GM12878 (cell line): ENCODE measurements around the gene SNX17. TPM values are rescaled to one million over a fixed set of nuclear protein-coding genes. Genes with fewer than 3 reads are reported as not detected.

Experiments used
- ATAC-seq: fragments of 200-7000 bp; cut with Tn5 transposase; 3 replicates; pipeline ENCODE4 v1.9.1; 2020; ENCODE audit warnings: mild to moderate bottlenecking, moderate library complexity
- BruUV-seq: library from RNA; stranded (reverse); fragments of 400-500 nt; replicated peaks from 2 replicates; lab custom pipeline; 2021; lab: Mats Ljungman, UMichigan
- CTCF ChIA-PET: fragments of 300-600 bp; sonication (Branson Sonifier 250); formaldehyde crosslinking; extraction: SDS; loops from one replicate; lab custom pipeline; 2021; ENCODE audit warnings: inconsistent platforms; lab: Yijun Ruan, JAX
- POLR2A ChIA-PET: fragments of 350-600 bp; formaldehyde crosslinking; extraction: SDS; loops from one replicate; lab custom pipeline; 2021; ENCODE audit warnings: inconsistent platforms; lab: Charles Lee
- RAD21 ChIA-PET: fragments of 300-600 bp; sonication (Branson Sonifier 250); formaldehyde crosslinking; loops from one replicate; lab custom pipeline; 2023; ENCODE audit warnings: antibody characterized with exemption; ENCODE audit not compliant: unreplicated experiment; lab: Charles Lee
- SMC1A ChIA-PET: fragments of 300-600 bp; sonication (Branson Sonifier 250); formaldehyde crosslinking; loops from one replicate; lab custom pipeline; 2023; ENCODE audit not compliant: unreplicated experiment, uncharacterized antibody; lab: Charles Lee
- DNase-seq: peaks from one replicate; pipeline ENCODE4 v3.0.0-alpha.2; 2011; ENCODE audit warnings: low read depth, low spot score
- FAIRE-seq: peaks from 3 replicates; lab custom pipeline; 2011; peaks lifted over from hg19 to GRCh38; lab: Jason Lieb, UNC
- H2AFZ ChIP-seq: 2 replicates; pipeline ENCODE4 v1.6.0; 2011; ENCODE audit warnings: low read depth, low read length, control low read depth; ENCODE audit not compliant: control insufficient read depth
- H3K27ac ChIP-seq: 2 replicates; pipeline ENCODE4 v1.5.1; 2011; ENCODE audit warnings: control low read depth; ENCODE audit not compliant: control insufficient read depth, insufficient read depth
- H3K27me3 ChIP-seq, 2 experiments: replicated peaks in 1 of 2; 2 replicates each; pipeline versions ENCODE4 v1.6.0 to v1.6.1; 2011; ENCODE audit warnings: low read length in 1 of 2; ENCODE audit not compliant: control insufficient read depth in 2 of 2, insufficient read depth in 2 of 2
- H3K36me3 ChIP-seq, 2 experiments: 2 replicates each; pipeline ENCODE4 v1.5.1; 2011; ENCODE audit warnings: low read length in 1 of 2; ENCODE audit not compliant: control insufficient read depth in 2 of 2, insufficient read depth in 2 of 2
- H3K4me1 ChIP-seq: 2 replicates; pipeline ENCODE4 v1.6.1; 2011; ENCODE audit warnings: mild to moderate bottlenecking, low read length, moderate library complexity, mixed read lengths; ENCODE audit not compliant: control insufficient read depth, insufficient read depth
- H3K4me2 ChIP-seq: 2 replicates; pipeline ENCODE4 v1.6.0; 2011; ENCODE audit warnings: control low read depth; ENCODE audit not compliant: control insufficient read depth, insufficient read depth
- H3K4me3 ChIP-seq: fragments of 200-600 bp; sonication (generic); 2 replicates; pipeline ENCODE4 v1.5.1; 2016
- H3K79me2 ChIP-seq: 2 replicates; pipeline ENCODE4 v1.6.0; 2011; ENCODE audit warnings: low read length; ENCODE audit not compliant: control insufficient read depth, insufficient read depth
- H3K9ac ChIP-seq: 2 replicates; pipeline ENCODE4 v1.8.0; 2011; ENCODE audit warnings: low read length, control low read depth, mixed read lengths; ENCODE audit not compliant: control insufficient read depth, insufficient read depth
- H3K9me3 ChIP-seq: replicated peaks from 3 replicates; pipeline ENCODE4 v1.5.1; 2011; ENCODE audit warnings: mild to moderate bottlenecking, low read length; ENCODE audit not compliant: control insufficient read depth, insufficient read depth
- H4K20me1 ChIP-seq: 2 replicates; pipeline ENCODE4 v1.6.0; 2011; ENCODE audit not compliant: control insufficient read depth, insufficient read depth
- BRCA1 ChIP-seq: IDR thresholded peaks from 2 replicates; pipeline ENCODE4 v1.6.1; 2011; ENCODE audit warnings: low read depth, low read length, improper control_type of control experiment
- CEBPZ ChIP-seq: fragments of 150-350 bp; IDR thresholded peaks from 2 replicates; pipeline ENCODE4 v1.6.1; 2016; ENCODE audit warnings: low read depth, low read length
- EZH2 ChIP-seq: IDR thresholded peaks from 2 replicates; pipeline ENCODE4 v1.6.1; 2012; ENCODE audit warnings: low read depth, mild to moderate bottlenecking, control low read depth, inconsistent platforms, low read length, borderline replicate concordance; ENCODE audit not compliant: control insufficient read depth
- KAT2A ChIP-seq: conservative IDR thresholded peaks from 2 replicates; pipeline ENCODE4 v1.6.1; 2011; ENCODE audit warnings: low read depth, low read length; ENCODE audit not compliant: control insufficient read depth
- NBN ChIP-seq: fragments of 450-650 bp; IDR thresholded peaks from 2 replicates; pipeline ENCODE4 v1.6.1; 2016
- SIX5 ChIP-seq: IDR thresholded peaks from 2 replicates; pipeline ENCODE4 v1.6.1; 2011; ENCODE audit warnings: mild to moderate bottlenecking, low read depth, low read length, moderate library complexity; ENCODE audit not compliant: severe bottlenecking
- SREBF1 ChIP-seq: IDR thresholded peaks from 2 replicates; pipeline ENCODE4 v1.6.1; 2012; ENCODE audit warnings: mild to moderate bottlenecking, low read length
- TBL1XR1 ChIP-seq: IDR thresholded peaks from 2 replicates; pipeline ENCODE4 v1.6.1; 2012; ENCODE audit warnings: low read depth, low read length, improper control_type of control experiment
- YBX1 ChIP-seq: fragments of 450-650 bp; IDR thresholded peaks from 2 replicates; pipeline ENCODE4 v1.6.1; 2016; ENCODE audit warnings: antibody characterized with exemption
- ZBTB40 ChIP-seq: fragments of 450-650 bp; IDR thresholded peaks from 2 replicates; pipeline ENCODE4 v1.6.1; 2016; ENCODE audit warnings: mild to moderate bottlenecking, moderate library complexity, borderline replicate concordance
- in situ Hi-C: fragments of 300-500 bp; cut with MboI; formaldehyde crosslinking; loops from 9 replicates; pipeline ENCODE4 v1.14.3; 2018; ENCODE audit warnings: mixed read lengths
- intact Hi-C: fragments of 100-400 bp; cut with micrococcal nuclease; formaldehyde crosslinking; loops from one replicate; pipeline ENCODE4 v1.14.2; 2022; ENCODE audit not compliant: unreplicated experiment
- polyA plus RNA-seq, 11 experiments: library from polyadenylated mRNA; depleted of rRNA in 4 of 11; unstranded in 6 of 11; stranded (reverse) in 5 of 11; fragments of >200 nt; fragmentation: Nextera tagmentation in 4 of 11; fragmentation: Illumina TruSeq in 1 of 11; extraction: Ambion mirVana in 4 of 11; extraction: Trizol in 1 of 11; gene quantifications; 1 replicate in 1 of 11; 2 replicates in 10 of 11; pipeline versions ENCODE4 v1.2.1 to v1.2.3, GENCODE V29; 2011 to 2016; ENCODE audit warnings: inconsistent platforms in 2 of 11, missing spikeins in 2 of 11, low read depth in 1 of 11
- total RNA-seq, 4 experiments: library from RNA; depleted of rRNA in 3 of 4; stranded (reverse); fragments of >200 nt in 3 of 4; fragmentation: Illumina TruSeq in 1 of 4; extraction: Trizol in 1 of 4; gene quantifications; 2 replicates each; pipeline versions ENCODE4 v1.2.1 to v1.2.3, GENCODE V29; 2013 to 2021
- TF ChIP-seq, protein P1 (sequence below): IDR thresholded peaks from 2 replicates; pipeline ENCODE4 v1.6.1; 2012; ENCODE audit warnings: low read depth, low read length, improper control_type of control experiment
- TF ChIP-seq, protein P2 (sequence below): fragments of 450-650 bp; IDR thresholded peaks from 2 replicates; pipeline ENCODE4 v1.6.1; 2018; ENCODE audit warnings: borderline replicate concordance, mild to moderate bottlenecking; ENCODE audit not compliant: partially characterized antibody
- TF ChIP-seq, protein P3 (sequence below): fragments of 450-650 bp; IDR thresholded peaks from 2 replicates; pipeline ENCODE4 v1.6.1; 2017; ENCODE audit warnings: low read depth, mild to moderate bottlenecking, moderate library complexity

Gene SNX17
- total and polyA plus RNA-seq, 10 of the 15 experiments (the other 5 are each of a cell fraction or from before 2014, with no cell fraction given) = 6.5 to 116 (median 84.4) TPM

DNA sequence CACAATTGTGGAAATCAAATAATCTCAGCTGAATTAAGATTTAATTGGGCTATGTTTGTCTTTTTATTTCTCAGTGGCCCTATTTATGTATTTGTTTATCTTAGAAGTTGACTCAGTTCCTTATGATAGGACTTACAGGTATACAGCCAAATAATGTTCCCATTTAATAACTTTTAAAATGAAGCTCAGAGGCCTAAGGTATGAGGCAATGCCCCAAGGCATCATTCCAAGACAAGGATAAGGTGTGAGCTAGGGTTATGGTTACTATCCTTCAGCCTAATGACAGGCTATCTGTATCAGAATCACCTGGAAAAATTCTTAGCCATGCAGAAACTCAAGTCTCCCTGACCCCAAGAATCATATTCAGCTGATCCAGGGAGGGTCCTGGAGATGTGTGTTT, 50.6 kb downstream of the SNX17 start:
- H3K4me2 ChIP-seq = no peak overlapping the region
- RAD21 ChIA-PET = interaction anchor here (0.6 kb wide), 1 partner anchor 75 kb away, joined by 3 read pairs; no protein-coding TSS in a partner anchor
- intact Hi-C loops (no loop called here), in situ Hi-C loops (no loop called here)
- ATAC-seq = no peak
- no peaks in the 10 kb centered on the region for H3K9me3 ChIP-seq
- no peak overlapping the region for H2AFZ ChIP-seq
- no peak overlapping the region for H3K27ac ChIP-seq
- H4K20me1 ChIP-seq = no peaks in the 10 kb centered on the region
- H3K9ac ChIP-seq = no peak overlapping the region
- no TSS peak for BruUV-seq
- SMC1A ChIA-PET = interaction anchor here (0.9 to 1.5 kb wide), 2 partner anchors 8 to 11 kb away, joined by 3 to 4 read pairs; partner anchors contain the start of gene PPM1G
- H3K79me2 ChIP-seq = no peaks in the 10 kb centered on the region
- H3K4me1 ChIP-seq = no peaks in the 10 kb centered on the region
- H3K27me3 ChIP-seq = no peaks in the 10 kb centered on the region
- H3K4me3 ChIP-seq = no peak overlapping the region
- no peak for FAIRE-seq
- DNase-seq = no peak
- POLR2A ChIA-PET = no interaction called here
- H3K36me3 ChIP-seq = no peaks in the 10 kb centered on the region
- CTCF ChIA-PET = interaction anchor here (1.3 to 1.4 kb wide), 2 partner anchors 11 to 263 kb away, joined by 4 to 5 read pairs; partner anchors contain the start of gene PPM1G
- TF ChIP-seq, protein P1, sequence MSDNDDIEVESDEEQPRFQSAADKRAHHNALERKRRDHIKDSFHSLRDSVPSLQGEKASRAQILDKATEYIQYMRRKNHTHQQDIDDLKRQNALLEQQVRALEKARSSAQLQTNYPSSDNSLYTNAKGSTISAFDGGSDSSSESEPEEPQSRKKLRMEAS = no peak
- TF ChIP-seq TBL1XR1 (no peak), ZBTB40 (no peak), SREBF1 (no peak), NBN (no peak), BRCA1 (no peak), SIX5 (no peak), CEBPZ (no peak), KAT2A (no peak), EZH2 (no peak), YBX1 (no peak)
- TF ChIP-seq, protein P2, sequence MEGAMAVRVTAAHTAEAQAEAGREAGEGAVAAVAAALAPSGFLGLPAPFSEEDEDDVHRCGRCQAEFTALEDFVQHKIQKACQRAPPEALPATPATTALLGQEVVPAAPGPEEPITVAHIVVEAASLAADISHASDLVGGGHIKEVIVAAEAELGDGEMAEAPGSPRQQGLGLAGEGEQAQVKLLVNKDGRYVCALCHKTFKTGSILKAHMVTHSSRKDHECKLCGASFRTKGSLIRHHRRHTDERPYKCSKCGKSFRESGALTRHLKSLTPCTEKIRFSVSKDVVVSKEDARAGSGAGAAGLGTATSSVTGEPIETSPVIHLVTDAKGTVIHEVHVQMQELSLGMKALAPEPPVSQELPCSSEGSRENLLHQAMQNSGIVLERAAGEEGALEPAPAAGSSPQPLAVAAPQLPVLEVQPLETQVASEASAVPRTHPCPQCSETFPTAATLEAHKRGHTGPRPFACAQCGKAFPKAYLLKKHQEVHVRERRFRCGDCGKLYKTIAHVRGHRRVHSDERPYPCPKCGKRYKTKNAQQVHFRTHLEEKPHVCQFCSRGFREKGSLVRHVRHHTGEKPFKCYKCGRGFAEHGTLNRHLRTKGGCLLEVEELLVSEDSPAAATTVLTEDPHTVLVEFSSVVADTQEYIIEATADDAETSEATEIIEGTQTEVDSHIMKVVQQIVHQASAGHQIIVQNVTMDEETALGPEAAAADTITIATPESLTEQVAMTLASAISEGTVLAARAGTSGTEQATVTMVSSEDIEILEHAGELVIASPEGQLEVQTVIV = no peak
- TF ChIP-seq, protein P3, sequence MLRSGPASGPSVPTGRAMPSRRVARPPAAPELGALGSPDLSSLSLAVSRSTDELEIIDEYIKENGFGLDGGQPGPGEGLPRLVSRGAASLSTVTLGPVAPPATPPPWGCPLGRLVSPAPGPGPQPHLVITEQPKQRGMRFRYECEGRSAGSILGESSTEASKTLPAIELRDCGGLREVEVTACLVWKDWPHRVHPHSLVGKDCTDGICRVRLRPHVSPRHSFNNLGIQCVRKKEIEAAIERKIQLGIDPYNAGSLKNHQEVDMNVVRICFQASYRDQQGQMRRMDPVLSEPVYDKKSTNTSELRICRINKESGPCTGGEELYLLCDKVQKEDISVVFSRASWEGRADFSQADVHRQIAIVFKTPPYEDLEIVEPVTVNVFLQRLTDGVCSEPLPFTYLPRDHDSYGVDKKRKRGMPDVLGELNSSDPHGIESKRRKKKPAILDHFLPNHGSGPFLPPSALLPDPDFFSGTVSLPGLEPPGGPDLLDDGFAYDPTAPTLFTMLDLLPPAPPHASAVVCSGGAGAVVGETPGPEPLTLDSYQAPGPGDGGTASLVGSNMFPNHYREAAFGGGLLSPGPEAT = no peak
